Measurements from ENCODE around the gene MCM5.
"Not testable (repeated sequence)": the region's sequence is repeated elsewhere in the genome, so short reads cannot be mapped to it uniquely, and the experiment has no call there.

MCM5 gene

GRCh38 chr22:35470903-35471321 lies 71.0 kb downstream of the MCM5 start:
- Histone ChIP-seq H3K79me2 (ENCODE audit: control insufficient read depth, low read length) (no peaks in the 10 kb centered on the region), H3K4me1 (ENCODE audit: control insufficient read depth, low read length) (no peaks in the 10 kb centered on the region), H3K4me3 (ENCODE audit: low read length) (no peak overlapping the region), H3K9me3 (ENCODE audit: control insufficient read depth, insufficient read depth, low read length) (no peaks in the 10 kb centered on the region), H3K4me2 (ENCODE audit: low read length) (no peak overlapping the region), H3K36me3 (ENCODE audit: control insufficient read depth, low read length) (no peaks in the 10 kb centered on the region), H4K20me1 (ENCODE audit: control insufficient read depth, insufficient read depth, low read depth, low read length) (no peaks in the 10 kb centered on the region), H3F3A (ENCODE audit: control insufficient read depth, insufficient read depth) (no peaks in the 10 kb centered on the region), H3K27ac (ENCODE audit: low read depth, low read length) (no peak overlapping the region), H3K9me2 (replicated peaks; ENCODE audit: control insufficient read depth, low read length) (no peaks in the 10 kb centered on the region), H3K27me3 (ENCODE audit: control insufficient read depth, low read length) (no peaks in the 10 kb centered on the region)
- TF ChIP-seq EZH2phosphoT487 (IDR thresholded peaks at IDR 0.05; ENCODE audit: borderline replicate concordance, low read length) = no peak
- TF ChIP-seq, protein P1, sequence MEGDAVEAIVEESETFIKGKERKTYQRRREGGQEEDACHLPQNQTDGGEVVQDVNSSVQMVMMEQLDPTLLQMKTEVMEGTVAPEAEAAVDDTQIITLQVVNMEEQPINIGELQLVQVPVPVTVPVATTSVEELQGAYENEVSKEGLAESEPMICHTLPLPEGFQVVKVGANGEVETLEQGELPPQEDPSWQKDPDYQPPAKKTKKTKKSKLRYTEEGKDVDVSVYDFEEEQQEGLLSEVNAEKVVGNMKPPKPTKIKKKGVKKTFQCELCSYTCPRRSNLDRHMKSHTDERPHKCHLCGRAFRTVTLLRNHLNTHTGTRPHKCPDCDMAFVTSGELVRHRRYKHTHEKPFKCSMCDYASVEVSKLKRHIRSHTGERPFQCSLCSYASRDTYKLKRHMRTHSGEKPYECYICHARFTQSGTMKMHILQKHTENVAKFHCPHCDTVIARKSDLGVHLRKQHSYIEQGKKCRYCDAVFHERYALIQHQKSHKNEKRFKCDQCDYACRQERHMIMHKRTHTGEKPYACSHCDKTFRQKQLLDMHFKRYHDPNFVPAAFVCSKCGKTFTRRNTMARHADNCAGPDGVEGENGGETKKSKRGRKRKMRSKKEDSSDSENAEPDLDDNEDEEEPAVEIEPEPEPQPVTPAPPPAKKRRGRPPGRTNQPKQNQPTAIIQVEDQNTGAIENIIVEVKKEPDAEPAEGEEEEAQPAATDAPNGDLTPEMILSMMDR (IDR thresholded peaks at IDR 0.05; ENCODE audit: low read depth, low read length, poor library complexity, severe bottlenecking) = peak; percentile 23

DNA sequence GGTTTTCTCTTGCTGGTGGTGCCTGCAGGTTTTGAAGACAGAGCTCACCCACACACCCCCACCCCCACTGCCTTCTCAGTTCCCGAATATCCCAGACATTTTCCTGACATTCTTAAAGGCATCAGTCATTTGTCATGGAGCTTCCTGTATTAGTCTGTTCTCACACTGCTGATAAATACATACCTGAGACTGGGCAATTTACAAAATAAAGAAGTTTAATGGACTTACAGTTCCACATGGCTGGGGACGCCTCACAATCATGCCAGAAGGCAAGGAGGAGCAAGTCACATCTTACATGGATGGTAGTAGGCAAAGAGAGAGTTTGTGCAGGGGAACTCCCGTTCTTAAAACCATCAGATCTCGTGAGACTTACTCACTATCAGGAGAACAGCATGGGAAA lies 71.6 kb downstream of the MCM5 start:
- not testable (repeated sequence) for H3K9me2 ChIP-seq (replicated peaks; ENCODE audit: control insufficient read depth, low read length); H3K4me2 ChIP-seq (ENCODE audit: low read length)

DNA sequence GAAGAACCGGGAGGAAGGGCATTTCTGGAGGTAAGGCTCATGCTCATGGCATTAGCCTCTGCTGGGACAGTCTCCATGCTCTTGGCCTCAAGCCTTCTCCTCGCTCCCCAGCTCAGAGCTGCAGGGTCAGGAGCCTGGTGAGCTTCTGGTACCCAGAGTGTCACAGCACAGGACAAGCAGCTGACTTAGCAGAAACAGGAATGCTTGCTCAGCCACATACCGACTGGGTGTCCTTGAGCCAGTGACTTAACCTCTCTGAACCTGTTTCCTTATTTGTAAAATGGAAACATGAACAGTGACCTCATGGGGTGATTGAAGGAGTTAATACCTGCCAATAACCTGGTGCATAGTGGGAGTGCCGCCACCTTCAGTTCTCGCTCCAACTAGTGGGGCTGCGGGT lies 72.5 kb downstream of the MCM5 start:
- H3K36me3 ChIP-seq (ENCODE audit: control insufficient read depth, low read length) = no peaks in the 10 kb centered on the region
- H3K9me3 ChIP-seq (ENCODE audit: control insufficient read depth, insufficient read depth, low read length) = no peaks in the 10 kb centered on the region
- TF ChIP-seq, protein P1 (IDR thresholded peaks at IDR 0.05; ENCODE audit: low read depth, low read length, poor library complexity, severe bottlenecking) = no peak
- TF ChIP-seq EZH2phosphoT487 (IDR thresholded peaks at IDR 0.05; ENCODE audit: borderline replicate concordance, low read length) = no peak
- no peak overlapping the region for H3K27ac ChIP-seq (ENCODE audit: low read depth, low read length)
- no peak overlapping the region for H3K4me2 ChIP-seq (ENCODE audit: low read length)
- H3K27me3 ChIP-seq (ENCODE audit: control insufficient read depth, low read length) = no peaks in the 10 kb centered on the region
- no peaks in the 10 kb centered on the region for H4K20me1 ChIP-seq (ENCODE audit: control insufficient read depth, insufficient read depth, low read depth, low read length)
- no peaks in the 10 kb centered on the region for H3K9me2 ChIP-seq (replicated peaks; ENCODE audit: control insufficient read depth, low read length)
- H3K4me1 ChIP-seq (ENCODE audit: control insufficient read depth, low read length) = no peaks in the 10 kb centered on the region
- H3K4me3 ChIP-seq (ENCODE audit: low read length) = no peak overlapping the region
- no peaks in the 10 kb centered on the region for H3K79me2 ChIP-seq (ENCODE audit: control insufficient read depth, low read length)
- no peaks in the 10 kb centered on the region for H3F3A ChIP-seq (ENCODE audit: control insufficient read depth, insufficient read depth)

More for the DNA sequence above, 71.6 kb downstream of the MCM5 start:
- not testable (repeated sequence) for H4K20me1 ChIP-seq (ENCODE audit: control insufficient read depth, insufficient read depth, low read depth, low read length); H3K27ac ChIP-seq (ENCODE audit: low read depth, low read length); H3K27me3 ChIP-seq (ENCODE audit: control insufficient read depth, low read length); H3K4me3 ChIP-seq (ENCODE audit: low read length); H3K79me2 ChIP-seq (ENCODE audit: control insufficient read depth, low read length); H3K4me1 ChIP-seq (ENCODE audit: control insufficient read depth, low read length); H3F3A ChIP-seq (ENCODE audit: control insufficient read depth, insufficient read depth); H3K9me3 ChIP-seq (ENCODE audit: control insufficient read depth, insufficient read depth, low read length); H3K36me3 ChIP-seq (ENCODE audit: control insufficient read depth, low read length)

- H3K79me2 ChIP-seq (ENCODE audit: control insufficient read depth, low read length) = no peaks in the 10 kb centered on the region
- no peak overlapping the region for H3K4me3 ChIP-seq (ENCODE audit: low read length)
- peaks cover 3% of the 10 kb centered on the region; the same call in 1 of the 2 replicates for H3K27me3 ChIP-seq (ENCODE audit: control insufficient read depth, low read length)
- H3K9me3 ChIP-seq (ENCODE audit: control insufficient read depth, insufficient read depth, low read length) = no peaks in the 10 kb centered on the region
- no peaks in the 10 kb centered on the region for H4K20me1 ChIP-seq (ENCODE audit: control insufficient read depth, insufficient read depth, low read depth, low read length)
- H3K27ac ChIP-seq (ENCODE audit: low read depth, low read length) = no peak overlapping the region
- H3F3A ChIP-seq (ENCODE audit: control insufficient read depth, insufficient read depth) = no peaks in the 10 kb centered on the region
- no peak overlapping the region for H3K4me2 ChIP-seq (ENCODE audit: low read length)
- TF ChIP-seq, protein P1 (IDR thresholded peaks at IDR 0.05; ENCODE audit: low read depth, low read length, poor library complexity, severe bottlenecking) = no peak
- no peak for TF ChIP-seq EZH2phosphoT487 (IDR thresholded peaks at IDR 0.05; ENCODE audit: borderline replicate concordance, low read length)
- no peaks in the 10 kb centered on the region for H3K36me3 ChIP-seq (ENCODE audit: control insufficient read depth, low read length)
- H3K9me2 ChIP-seq (replicated peaks; ENCODE audit: control insufficient read depth, low read length) = no peaks in the 10 kb centered on the region
- no peaks in the 10 kb centered on the region for H3K4me1 ChIP-seq (ENCODE audit: control insufficient read depth, low read length)
These were observed 74.0 kb downstream of the MCM5 start for GRCh38 chr22:35473971-35474370.
